GM12801 (cell line): ENCODE results near the gene ELF4.

ENCODE experiments used
- TF ChIP-seq, protein P1 (sequence below): IDR thresholded peaks from one replicate; pipeline ENCODE4 v1.5.1; 2011; ENCODE audit warnings: control low read depth; ENCODE audit not compliant: insufficient read length; ENCODE audit errors: extremely low read depth

ELF4 gene

DNA sequence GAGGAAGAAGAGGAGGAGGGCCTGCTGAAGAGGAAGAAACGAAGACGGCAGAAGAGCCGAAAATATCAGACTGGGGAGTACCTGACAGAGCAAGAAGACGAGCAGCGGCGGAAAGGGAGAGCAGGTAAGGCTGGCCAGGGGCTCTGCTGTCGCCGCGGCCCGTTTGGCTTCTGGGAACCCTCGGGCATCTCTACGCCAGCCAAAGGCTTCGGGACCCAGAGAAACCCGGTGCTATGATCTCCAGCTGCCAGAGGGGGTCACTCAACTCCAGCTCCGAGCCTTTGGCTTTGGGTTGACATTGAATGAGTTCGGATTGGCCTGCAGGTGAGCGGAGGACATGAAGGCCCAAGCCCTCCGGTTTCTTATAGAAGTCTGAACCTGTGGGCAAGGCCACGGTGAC is 85.0 kb downstream of the ELF4 start:
- TF ChIP-seq, protein P1, sequence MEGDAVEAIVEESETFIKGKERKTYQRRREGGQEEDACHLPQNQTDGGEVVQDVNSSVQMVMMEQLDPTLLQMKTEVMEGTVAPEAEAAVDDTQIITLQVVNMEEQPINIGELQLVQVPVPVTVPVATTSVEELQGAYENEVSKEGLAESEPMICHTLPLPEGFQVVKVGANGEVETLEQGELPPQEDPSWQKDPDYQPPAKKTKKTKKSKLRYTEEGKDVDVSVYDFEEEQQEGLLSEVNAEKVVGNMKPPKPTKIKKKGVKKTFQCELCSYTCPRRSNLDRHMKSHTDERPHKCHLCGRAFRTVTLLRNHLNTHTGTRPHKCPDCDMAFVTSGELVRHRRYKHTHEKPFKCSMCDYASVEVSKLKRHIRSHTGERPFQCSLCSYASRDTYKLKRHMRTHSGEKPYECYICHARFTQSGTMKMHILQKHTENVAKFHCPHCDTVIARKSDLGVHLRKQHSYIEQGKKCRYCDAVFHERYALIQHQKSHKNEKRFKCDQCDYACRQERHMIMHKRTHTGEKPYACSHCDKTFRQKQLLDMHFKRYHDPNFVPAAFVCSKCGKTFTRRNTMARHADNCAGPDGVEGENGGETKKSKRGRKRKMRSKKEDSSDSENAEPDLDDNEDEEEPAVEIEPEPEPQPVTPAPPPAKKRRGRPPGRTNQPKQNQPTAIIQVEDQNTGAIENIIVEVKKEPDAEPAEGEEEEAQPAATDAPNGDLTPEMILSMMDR = no peak

- TF ChIP-seq, protein P1 = no peak
Measured at GRCh38 chrX:130024127-130024526, 86.2 kb downstream of the ELF4 start.

- TF ChIP-seq, protein P1 = no peak
Measured at GRCh38 chrX:130020661-130021324, 89.5 kb downstream of the ELF4 start.

- TF ChIP-seq, protein P1 = no peak
Measured at GRCh38 chrX:130018143-130018542, 92.2 kb downstream of the ELF4 start.

GRCh38 chrX:130015181-130015580 is 95.1 kb downstream of the ELF4 start:
- TF ChIP-seq, protein P1 = no peak
